Measurements from ENCODE around the gene ZNF148.
"Not testable (repeated sequence)": the region's sequence is repeated elsewhere in the genome, so short reads cannot be mapped to it uniquely, and the experiment has no call there.

Gene ZNF148

GRCh38 chr3:125374501-125374995 is 577 bp downstream of the ZNF148 start:
- peak; percentile 56 for DNase-seq (ENCODE audit: low spot score)

GRCh38 chr3:125367403-125368230 is 7.5 kb downstream of the ZNF148 start:
- no peak for DNase-seq (ENCODE audit: low spot score)

GRCh38 chr3:125366132-125366531 is 9.0 kb downstream of the ZNF148 start:
- no peak for DNase-seq (ENCODE audit: low spot score)

- peak; percentile 34 for DNase-seq (ENCODE audit: low spot score)
These were observed 15.4 kb downstream of the ZNF148 start for GRCh38 chr3:125359700-125360099.

- peak; percentile 13 for DNase-seq (ENCODE audit: low spot score)
These were observed 16.2 kb downstream of the ZNF148 start for GRCh38 chr3:125358923-125359322.

- no peak for DNase-seq (ENCODE audit: low spot score)
These were observed 17.3 kb downstream of the ZNF148 start for GRCh38 chr3:125357837-125358236.

GRCh38 chr3:125357032-125357658 is 18.0 kb downstream of the ZNF148 start:
- DNase-seq (ENCODE audit: low spot score), result peak; percentile 75

- peak; percentile 21 for DNase-seq (ENCODE audit: low spot score)
These were observed 18.7 kb downstream of the ZNF148 start for GRCh38 chr3:125356140-125357026.

GRCh38 chr3:125353659-125354058 is 21.5 kb downstream of the ZNF148 start:
- DNase-seq (ENCODE audit: low spot score), result no peak

GRCh38 chr3:125353128-125353527 is 22.0 kb downstream of the ZNF148 start:
- no peak for DNase-seq (ENCODE audit: low spot score)

- DNase-seq (ENCODE audit: low spot score), result peak; percentile 7
These were observed 23.2 kb downstream of the ZNF148 start for GRCh38 chr3:125351814-125352456.

- DNase-seq (ENCODE audit: low spot score), result peak; percentile 42
These were observed 24.0 kb downstream of the ZNF148 start for GRCh38 chr3:125351152-125351551.

GRCh38 chr3:125350597-125350996 is 24.5 kb downstream of the ZNF148 start:
- no peak for DNase-seq (ENCODE audit: low spot score)

- no peak for DNase-seq (ENCODE audit: low spot score)
These were observed 25.5 kb downstream of the ZNF148 start for GRCh38 chr3:125349556-125350165.

- DNase-seq (ENCODE audit: low spot score), result no peak
These were observed 26.1 kb downstream of the ZNF148 start for GRCh38 chr3:125349055-125349454.

- DNase-seq (ENCODE audit: low spot score), result not testable (repeated sequence)
These were observed 31.8 kb downstream of the ZNF148 start for GRCh38 chr3:125343367-125343766.

- DNase-seq (ENCODE audit: low spot score), result no peak
These were observed 35.0 kb downstream of the ZNF148 start for GRCh38 chr3:125340121-125340520.

GRCh38 chr3:125337506-125337905 is 37.6 kb downstream of the ZNF148 start:
- no peak for DNase-seq (ENCODE audit: low spot score)

- no peak for DNase-seq (ENCODE audit: low spot score)
These were observed 40.2 kb downstream of the ZNF148 start for GRCh38 chr3:125334675-125335560.

GRCh38 chr3:125332504-125332903 is 42.6 kb downstream of the ZNF148 start:
- DNase-seq (ENCODE audit: low spot score), result peak; percentile 41
